ENCODE measurements around the gene STX8.

STX8 gene

DNA sequence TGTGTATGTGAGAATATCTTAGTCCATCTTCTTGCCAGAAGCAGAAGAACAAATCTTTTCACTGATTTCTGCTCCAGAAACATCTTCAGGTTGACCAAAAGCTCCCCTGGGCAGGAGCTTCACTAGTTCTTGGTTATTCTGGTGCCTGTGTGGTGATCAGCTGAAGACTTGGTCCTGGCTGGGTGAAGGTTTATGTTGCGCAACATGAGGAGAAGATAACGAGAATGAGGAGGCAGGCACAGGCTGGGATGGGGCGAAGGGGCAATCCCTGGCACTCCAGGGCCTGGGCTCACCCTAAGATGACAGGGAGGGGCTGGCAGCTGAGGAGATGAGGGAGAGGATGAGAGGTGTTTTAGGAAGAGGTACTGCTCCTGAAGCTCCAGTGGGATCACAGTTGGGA, 322.3 kb downstream of the STX8 start:
- TF ChIP-seq, protein P1, sequence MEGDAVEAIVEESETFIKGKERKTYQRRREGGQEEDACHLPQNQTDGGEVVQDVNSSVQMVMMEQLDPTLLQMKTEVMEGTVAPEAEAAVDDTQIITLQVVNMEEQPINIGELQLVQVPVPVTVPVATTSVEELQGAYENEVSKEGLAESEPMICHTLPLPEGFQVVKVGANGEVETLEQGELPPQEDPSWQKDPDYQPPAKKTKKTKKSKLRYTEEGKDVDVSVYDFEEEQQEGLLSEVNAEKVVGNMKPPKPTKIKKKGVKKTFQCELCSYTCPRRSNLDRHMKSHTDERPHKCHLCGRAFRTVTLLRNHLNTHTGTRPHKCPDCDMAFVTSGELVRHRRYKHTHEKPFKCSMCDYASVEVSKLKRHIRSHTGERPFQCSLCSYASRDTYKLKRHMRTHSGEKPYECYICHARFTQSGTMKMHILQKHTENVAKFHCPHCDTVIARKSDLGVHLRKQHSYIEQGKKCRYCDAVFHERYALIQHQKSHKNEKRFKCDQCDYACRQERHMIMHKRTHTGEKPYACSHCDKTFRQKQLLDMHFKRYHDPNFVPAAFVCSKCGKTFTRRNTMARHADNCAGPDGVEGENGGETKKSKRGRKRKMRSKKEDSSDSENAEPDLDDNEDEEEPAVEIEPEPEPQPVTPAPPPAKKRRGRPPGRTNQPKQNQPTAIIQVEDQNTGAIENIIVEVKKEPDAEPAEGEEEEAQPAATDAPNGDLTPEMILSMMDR (conservative IDR thresholded peaks at IDR 0.05; ENCODE audit: low read length): no peak
- H3K4me3 ChIP-seq (ENCODE audit: low read length): no peak overlapping the region
- DNase-seq (ENCODE audit: low read depth): no peak

DNA sequence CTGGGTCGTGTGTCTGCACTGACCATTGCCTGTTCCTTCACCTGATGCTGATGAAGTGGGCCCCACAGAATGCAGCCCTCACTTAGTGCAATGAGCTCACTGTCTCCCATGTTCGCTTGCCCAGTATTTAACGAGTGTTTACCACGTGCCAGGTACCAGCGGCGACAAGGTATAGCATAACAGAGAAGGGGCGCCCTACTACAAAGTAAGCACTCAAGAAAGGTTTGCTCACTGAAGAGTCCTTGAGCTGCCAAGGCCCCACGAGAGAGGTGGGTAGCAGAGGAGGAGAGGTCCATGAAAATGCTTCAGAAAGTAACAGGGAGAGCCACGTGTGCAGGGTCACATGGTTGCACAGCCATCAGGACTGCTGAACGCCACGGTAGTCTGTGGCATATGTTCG, 324.3 kb downstream of the STX8 start:
- DNase-seq (ENCODE audit: low read depth): no peak
- TF ChIP-seq, protein P1 (conservative IDR thresholded peaks at IDR 0.05; ENCODE audit: low read length): no peak
- no peak overlapping the region for H3K4me3 ChIP-seq (ENCODE audit: low read length)

DNA sequence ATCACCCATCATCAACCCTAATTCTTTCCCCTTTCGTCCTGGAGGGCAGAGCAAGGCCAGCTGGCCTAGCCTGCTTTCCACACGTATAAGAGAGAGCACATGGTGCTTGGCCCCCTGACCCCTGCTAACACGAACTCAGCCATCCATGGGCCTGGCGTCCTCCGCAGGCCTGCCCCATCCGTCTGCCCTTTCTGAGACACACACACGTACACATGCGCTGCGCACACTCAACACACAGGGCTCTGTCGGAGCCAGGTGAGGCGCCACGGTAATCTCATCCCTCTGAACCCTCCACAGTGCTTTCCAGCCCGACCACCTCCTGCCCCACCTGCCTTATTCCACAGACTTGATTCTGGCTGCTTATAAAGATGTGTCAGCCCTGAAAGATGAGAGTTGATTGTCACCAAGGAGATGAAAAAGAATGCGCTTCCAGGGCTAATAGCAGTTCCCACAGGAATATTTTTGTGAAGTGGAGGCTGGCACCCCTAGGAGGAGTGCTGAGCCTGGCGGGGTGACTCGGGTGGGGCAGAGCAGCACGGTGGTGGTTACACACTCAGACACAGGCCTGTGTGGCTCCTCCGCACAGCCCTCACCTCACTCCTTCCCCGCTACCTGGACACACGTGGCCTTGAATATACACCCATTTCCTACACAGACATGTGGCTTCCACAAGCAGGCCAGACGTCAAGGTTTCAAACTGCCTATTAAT, 326.2 kb downstream of the STX8 start:
- TF ChIP-seq, protein P1 (conservative IDR thresholded peaks at IDR 0.05; ENCODE audit: low read length): no peak
- H3K4me3 ChIP-seq (ENCODE audit: low read length): no peak overlapping the region
- no peak for DNase-seq (ENCODE audit: low read depth)

DNA sequence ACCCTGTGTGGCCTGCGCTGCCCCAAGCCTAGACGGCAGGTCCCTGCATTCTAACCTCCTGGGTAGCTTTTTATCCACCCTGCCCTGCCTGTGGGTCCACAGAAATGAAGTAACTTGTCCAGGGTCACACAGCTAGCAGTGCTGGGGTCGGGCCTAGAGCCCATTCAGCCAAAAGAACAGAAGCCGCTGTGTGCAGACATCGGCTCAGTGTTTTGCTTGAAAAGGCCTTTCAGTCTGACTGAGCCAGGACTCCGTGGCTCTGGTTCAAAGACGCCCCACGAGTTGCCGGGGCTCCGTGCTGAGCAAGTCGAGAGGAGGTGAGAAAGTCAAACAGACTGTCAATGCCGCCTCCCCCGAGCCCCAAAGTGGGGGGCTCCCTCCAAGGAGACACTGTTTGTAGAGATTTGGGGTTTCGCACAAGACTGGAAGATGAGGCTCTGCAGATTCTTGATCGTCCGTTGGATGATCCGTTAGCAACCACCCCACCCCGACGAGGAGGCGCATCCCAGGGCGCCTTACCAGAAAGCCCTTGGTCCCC, 328.1 kb downstream of the STX8 start:
- no peak overlapping the region for H3K4me3 ChIP-seq (ENCODE audit: low read length)
- TF ChIP-seq, protein P1 (conservative IDR thresholded peaks at IDR 0.05; ENCODE audit: low read length): no peak
- DNase-seq (ENCODE audit: low read depth): no peak

DNA sequence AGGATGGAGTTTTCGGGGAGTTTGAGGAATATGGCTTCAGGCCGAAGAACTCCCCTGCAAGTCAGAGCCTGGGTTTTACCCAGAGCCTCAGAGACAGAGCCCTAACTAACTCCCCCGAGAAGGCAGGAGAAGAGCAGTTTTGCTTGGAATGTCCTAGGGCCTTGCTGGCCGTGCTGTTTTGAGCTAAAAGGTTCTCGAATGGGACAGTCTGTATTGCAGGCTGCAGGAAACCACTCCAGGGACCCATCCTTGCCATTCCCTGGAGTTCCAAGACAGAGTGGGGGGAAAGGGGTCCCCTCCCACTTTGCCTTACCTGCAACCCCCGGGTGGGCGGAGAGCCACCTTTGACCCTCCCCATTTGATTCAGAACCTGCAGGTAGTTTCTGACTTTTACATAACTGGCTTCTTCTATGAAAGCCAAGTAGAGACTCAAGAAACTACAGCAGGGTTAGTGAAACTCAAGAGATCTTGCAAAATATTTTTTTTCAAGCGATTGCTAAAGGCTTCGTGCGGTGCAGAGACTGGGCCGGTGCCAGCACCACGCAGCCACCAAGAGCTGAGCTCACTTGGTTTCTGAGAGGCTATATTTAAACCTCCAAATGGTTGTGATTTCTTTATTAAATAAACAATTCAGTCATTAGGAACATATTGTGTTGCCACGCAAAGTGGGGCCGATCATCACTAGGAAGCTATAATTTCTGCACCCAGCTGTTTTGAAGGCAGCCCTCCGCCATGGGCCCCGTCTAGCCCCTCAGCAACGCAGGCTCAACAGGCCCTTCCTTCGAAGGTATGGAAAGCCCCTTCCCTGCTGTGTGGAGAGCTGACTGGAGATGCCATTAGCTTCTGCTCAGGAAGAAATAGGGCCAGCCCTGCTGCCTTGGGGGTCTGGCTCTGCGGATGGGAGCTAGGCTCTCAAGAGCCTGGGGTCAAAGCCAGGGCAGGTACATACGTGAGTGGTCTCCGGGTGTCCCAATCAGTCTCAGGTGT, 331.3 kb downstream of the STX8 start:
- peak; percentile 95 for DNase-seq (ENCODE audit: low read depth)
- TF ChIP-seq, protein P1 (conservative IDR thresholded peaks at IDR 0.05; ENCODE audit: low read length): no peak
- H3K4me3 ChIP-seq (ENCODE audit: low read length): no peak overlapping the region

DNA sequence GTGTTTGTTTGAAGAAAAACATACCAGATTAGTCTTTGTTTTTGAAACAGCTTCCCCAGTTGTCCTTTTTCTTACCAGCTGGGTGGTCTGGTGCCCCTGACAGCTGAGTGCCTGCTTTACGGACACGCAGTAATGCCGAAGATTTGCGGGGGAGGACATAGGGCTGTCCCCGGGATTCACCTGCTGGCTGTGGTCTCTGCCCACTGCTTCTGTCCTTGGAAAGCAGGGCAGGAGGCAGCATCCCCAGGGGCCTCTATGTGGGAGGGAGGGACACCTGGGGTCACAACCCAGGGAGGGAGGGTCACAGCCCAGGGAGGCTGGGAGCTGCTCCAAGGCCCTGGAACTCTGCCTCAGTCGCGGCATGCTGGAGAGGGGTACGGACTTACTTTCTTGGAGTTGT, 332.6 kb downstream of the STX8 start:
- DNase-seq (ENCODE audit: low read depth): no peak
- H3K4me3 ChIP-seq (ENCODE audit: low read length): no peak overlapping the region
- TF ChIP-seq, protein P1 (conservative IDR thresholded peaks at IDR 0.05; ENCODE audit: low read length): no peak
